Choroid plexus epithelial cell (primary cell): ENCODE measurements around the gene BRAP.
"Not testable (repeated sequence)": the region's sequence is repeated elsewhere in the genome, so short reads cannot be mapped to it uniquely, and the experiment has no call there.

Experiments used
- DNase-seq: peaks from one replicate; pipeline ENCODE4 v3.0.0-alpha.2; 2010; ENCODE audit warnings: low read depth
- H3K4me3 ChIP-seq: 2 replicates; pipeline ENCODE4 v1.5.1; 2011; ENCODE audit warnings: low read depth, mild to moderate bottlenecking, control low read depth, low read length, moderate library complexity
- CTCF ChIP-seq: conservative IDR thresholded peaks from 2 replicates; pipeline ENCODE4 v1.5.1; 2011; ENCODE audit warnings: low read depth, mild to moderate bottlenecking, control low read depth, inconsistent platforms, low read length, moderate library complexity

The BRAP gene

DNA sequence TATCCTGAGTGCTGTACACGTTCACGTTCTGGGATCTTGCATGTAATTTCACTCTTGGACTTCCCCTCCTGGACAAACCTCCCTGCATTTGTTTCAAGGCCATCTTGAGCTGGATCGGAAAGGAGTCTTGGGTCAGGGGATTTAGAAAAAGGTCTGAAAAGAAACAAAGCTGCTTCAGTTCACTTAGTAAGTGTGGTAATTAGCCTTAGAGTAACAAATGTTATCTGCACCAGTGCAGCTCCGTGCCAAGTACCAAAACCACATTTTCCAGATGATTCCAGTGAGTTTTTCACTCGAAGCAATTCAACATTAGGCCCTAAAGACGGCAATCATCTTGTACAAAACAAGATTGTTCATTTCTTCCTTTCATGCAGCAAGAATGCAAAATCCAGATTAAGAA lies 47.2 kb downstream of the BRAP start:
- H3K4me3 ChIP-seq: no peak overlapping the region
- DNase-seq: peak; percentile 29
- no peak for TF ChIP-seq CTCF

GRCh38 chr12:111636209-111636945 lies 49.4 kb downstream of the BRAP start:
- H3K4me3 ChIP-seq: peak overlapping the region; percentile 22
- no peak for TF ChIP-seq CTCF
- peak; percentile 70 for DNase-seq

GRCh38 chr12:111635524-111635923 lies 50.2 kb downstream of the BRAP start:
- peak; percentile 49 for DNase-seq
- no peak overlapping the region for H3K4me3 ChIP-seq
- no peak for TF ChIP-seq CTCF

DNA sequence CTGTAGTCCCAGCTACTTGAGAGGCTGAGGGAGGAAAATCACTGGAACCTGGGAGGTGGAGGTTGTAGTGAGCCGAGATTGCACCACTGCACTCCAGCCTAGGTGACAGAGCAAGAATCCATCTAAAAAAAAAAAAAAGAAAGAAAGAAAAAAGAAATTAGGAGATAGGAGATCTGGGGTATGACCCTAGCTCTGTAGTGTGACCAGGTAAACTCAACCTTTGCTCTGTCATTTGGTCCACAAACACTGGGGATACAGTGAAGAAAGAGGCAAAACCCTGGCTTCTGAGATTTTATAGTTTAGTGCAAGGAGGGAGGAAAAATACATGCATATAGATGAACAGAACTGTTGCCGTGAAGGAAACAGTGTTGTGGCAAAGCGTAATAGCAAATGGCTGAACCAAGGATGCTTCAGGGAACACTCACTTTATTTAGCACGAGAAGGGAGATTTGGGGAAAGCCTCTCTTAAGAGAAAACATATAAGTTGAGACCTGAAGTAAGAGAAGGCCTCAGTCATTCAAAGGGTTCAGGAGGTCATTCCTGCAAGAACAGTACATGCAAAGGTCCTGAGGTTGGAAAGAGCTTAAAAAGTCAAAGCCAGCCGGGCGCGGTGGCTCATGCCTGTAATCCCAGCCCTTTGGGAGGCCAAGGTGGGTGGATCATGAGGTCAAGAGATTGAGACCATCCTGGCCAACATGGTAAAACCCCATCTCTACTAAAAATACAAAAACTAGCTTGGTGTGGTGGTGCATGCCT lies 57.1 kb downstream of the BRAP start:
- TF ChIP-seq CTCF: no peak
- no peak for DNase-seq
- no peak overlapping the region for H3K4me3 ChIP-seq

- DNase-seq: no peak
- TF ChIP-seq CTCF: no peak
- H3K4me3 ChIP-seq: no peak overlapping the region
Measured at GRCh38 chr12:111626230-111626629, 59.5 kb downstream of the BRAP start.

- no peak for DNase-seq
- H3K4me3 ChIP-seq: no peak overlapping the region
- no peak for TF ChIP-seq CTCF
Measured at GRCh38 chr12:111624540-111624939, 61.2 kb downstream of the BRAP start.

DNA sequence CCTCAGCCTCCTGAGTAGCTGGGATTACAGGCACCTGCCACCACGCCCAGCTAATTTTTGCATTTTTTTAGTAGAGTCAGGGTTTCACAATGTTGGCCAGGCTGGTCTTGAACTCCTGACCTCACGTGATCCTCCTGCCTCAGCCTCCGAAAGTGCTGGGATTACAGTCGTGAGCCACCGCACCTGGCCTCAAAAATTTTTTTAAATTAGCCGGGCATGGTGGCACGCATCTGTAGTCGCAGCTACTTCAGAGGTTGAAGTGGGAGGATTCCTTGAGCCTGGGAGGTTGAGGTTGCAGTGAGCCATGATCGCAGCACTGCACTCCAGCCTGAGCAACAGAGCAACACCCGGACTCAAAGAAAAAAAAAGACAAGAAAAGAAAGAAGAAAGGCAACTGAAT lies 67.9 kb downstream of the BRAP start:
- not testable (repeated sequence) for DNase-seq, H3K4me3 ChIP-seq
